MM.1S (cell line): ENCODE results near the gene FGF4.

Experiments
- CTCF ChIP-seq: fragments of 300-600 bp; sonication (generic); IDR thresholded peaks from 2 replicates; pipeline ENCODE4 v1.5.1; 2016; ENCODE audit warnings: antibody characterized with exemption, low read length, mixed read lengths
- EZH2 ChIP-seq: fragments of 300-600 bp; sonication (generic); optimal IDR thresholded peaks from 2 replicates; pipeline ENCODE3; 2017; ENCODE audit warnings: low read depth, mild to moderate bottlenecking, antibody characterized with exemption, low read length, mixed read lengths

DNA sequence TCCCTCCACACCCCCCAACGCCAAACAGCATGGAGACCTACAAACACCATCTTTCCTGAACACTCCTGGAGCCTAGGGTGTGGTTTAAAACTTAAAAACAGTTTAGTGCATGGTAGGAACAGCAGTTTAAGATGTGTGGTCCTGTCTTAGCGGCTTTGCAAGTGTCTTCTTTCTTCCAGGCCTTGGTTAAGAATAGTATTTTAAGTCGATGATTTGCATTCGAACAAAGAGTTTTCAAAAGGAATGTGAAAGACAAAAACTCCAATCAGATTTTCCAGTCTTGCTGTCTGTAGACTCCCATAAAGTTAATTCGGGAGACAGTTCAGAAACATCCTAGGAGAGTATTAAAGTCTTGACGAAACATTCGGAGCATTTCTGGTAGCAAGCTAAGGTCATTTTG lies 3.7 kb downstream of the FGF4 start:
- no peak for TF ChIP-seq CTCF
- TF ChIP-seq EZH2 = no peak
